GM10248 (cell line): ENCODE data around the gene TNNT3.

ENCODE experiments used
- CTCF ChIA-PET: fragments of 300-600 bp; sonication (Branson Sonifier 250); formaldehyde crosslinking; extraction: SDS; loops from one replicate; lab custom pipeline; 2021; ENCODE audit warnings: antibody characterized with exemption; lab: Yijun Ruan, JAX
- POLR2A ChIA-PET: fragments of 350-650 bp; sonication (Branson Sonifier 250); formaldehyde crosslinking; extraction: SDS; loops from one replicate; lab custom pipeline; 2020; ENCODE audit warnings: antibody characterized with exemption; lab: Yijun Ruan, JAX
- DNase-seq: peaks from one replicate; pipeline ENCODE4 v3.0.0; 2012; ENCODE audit errors: extremely low spot score
- TF ChIP-seq, protein P1 (sequence below): IDR thresholded peaks from 2 replicates; pipeline ENCODE4 v1.5.1; 2012; ENCODE audit warnings: mild to moderate bottlenecking, low read depth; ENCODE audit errors: extremely low read depth, missing control alignments, control extremely low read depth

Gene TNNT3

DNA sequence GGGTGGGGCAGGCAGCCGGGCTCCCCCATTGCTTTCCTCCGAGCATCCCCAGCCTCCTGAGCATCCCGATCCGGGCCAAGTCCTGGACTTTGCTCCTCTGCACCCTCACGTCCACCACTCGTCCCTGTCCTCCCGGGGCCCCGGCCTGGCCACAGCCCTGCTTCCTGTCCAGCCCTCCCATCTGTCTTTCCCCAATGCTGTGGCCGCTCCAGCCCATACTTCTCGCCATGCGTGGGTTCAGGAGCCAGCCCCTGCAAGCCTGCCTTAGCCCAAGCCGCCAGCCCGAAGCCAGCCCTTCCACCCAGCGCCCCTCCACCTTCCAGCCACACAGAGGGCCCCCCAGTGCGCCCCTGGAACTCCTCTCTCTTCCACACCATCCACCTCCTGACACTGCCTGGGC lies 51.5 kb downstream of the TNNT3 start:
- DNase-seq = no peak
- TF ChIP-seq, protein P1, sequence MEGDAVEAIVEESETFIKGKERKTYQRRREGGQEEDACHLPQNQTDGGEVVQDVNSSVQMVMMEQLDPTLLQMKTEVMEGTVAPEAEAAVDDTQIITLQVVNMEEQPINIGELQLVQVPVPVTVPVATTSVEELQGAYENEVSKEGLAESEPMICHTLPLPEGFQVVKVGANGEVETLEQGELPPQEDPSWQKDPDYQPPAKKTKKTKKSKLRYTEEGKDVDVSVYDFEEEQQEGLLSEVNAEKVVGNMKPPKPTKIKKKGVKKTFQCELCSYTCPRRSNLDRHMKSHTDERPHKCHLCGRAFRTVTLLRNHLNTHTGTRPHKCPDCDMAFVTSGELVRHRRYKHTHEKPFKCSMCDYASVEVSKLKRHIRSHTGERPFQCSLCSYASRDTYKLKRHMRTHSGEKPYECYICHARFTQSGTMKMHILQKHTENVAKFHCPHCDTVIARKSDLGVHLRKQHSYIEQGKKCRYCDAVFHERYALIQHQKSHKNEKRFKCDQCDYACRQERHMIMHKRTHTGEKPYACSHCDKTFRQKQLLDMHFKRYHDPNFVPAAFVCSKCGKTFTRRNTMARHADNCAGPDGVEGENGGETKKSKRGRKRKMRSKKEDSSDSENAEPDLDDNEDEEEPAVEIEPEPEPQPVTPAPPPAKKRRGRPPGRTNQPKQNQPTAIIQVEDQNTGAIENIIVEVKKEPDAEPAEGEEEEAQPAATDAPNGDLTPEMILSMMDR = no peak
- POLR2A ChIA-PET = no interaction called here
- CTCF ChIA-PET = interaction anchor here (1.7 kb wide), 1 partner anchor 89 kb away, joined by 4 read pairs; no protein-coding TSS in a partner anchor

GRCh38 chr11:1975185-1975584 lies 55.7 kb downstream of the TNNT3 start:
- CTCF ChIA-PET = no interaction called here
- TF ChIP-seq, protein P1 = no peak
- POLR2A ChIA-PET = no interaction called here
- DNase-seq = no peak

GRCh38 chr11:1978720-1979473 lies 59.4 kb downstream of the TNNT3 start:
- ChIA-PET CTCF (no interaction called here), POLR2A (no interaction called here)
- no peak for DNase-seq
- TF ChIP-seq, protein P1 = no peak

DNA sequence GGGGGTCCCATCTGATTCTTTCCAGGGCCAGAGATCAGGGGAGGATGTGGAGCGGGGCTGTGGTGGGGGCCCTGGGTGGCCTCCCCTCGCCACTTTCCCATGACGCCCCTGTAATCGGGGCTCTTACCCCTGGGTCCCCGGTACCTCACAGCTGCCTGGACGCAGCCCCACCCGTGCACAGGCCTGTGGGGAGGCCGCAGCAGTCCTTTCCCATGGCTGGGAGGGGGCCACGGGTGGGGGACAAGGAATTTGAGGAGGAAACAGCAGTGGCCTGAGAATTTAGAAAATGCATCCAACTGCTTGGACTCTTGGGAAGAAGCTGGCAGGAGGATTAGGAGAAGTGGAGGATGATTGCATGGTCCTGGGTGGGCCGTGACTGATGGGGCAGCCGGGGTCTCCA lies 60.1 kb downstream of the TNNT3 start:
- CTCF ChIA-PET = interaction anchor here (1.1 kb wide), 1 partner anchor 23 kb away, joined by 3 read pairs; no protein-coding TSS in a partner anchor
- POLR2A ChIA-PET = no interaction called here
- no peak for DNase-seq
- TF ChIP-seq, protein P1 = no peak

DNA sequence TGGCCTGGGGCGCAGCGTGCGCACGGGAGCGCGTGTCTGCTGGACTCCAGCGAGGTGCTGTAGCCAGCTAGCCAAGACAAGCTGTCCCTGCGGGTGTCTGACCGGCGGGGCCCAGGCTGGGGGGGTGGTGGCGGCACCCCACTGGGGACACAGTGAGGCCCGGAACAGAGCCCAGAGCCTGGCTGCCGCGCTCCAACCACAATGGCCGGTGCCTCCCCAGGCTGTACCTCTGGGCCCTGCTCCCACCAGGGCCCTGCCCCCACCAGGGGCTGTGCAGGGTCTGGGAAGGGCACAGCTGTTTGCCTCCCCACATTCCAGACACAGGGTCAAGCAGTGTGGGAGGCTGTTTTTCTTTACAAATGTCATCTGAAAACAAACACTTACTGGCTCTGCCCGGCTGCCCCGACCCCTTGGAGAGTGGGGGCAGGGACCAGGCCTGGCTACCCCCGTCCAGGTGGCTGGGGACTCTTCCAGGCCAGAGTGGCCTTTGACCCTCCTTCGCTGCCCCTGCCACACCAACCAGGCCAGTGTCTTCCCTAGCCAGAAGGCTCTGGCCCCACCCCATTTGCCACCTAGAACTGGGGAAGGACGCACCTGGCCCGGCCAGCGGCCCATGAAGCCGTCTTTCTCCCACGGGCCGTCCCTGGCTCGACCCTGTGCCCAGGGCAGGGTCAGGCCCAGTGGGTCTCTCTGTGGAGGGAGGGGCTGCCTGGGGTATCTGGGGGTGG lies 63.5 kb downstream of the TNNT3 start:
- ChIA-PET POLR2A (no interaction called here), CTCF (no interaction called here)
- no peak for DNase-seq
- TF ChIP-seq, protein P1 = no peak

GRCh38 chr11:1983601-1983961 lies 64.1 kb downstream of the TNNT3 start:
- POLR2A ChIA-PET = no interaction called here
- CTCF ChIA-PET = interaction anchor here (1.7 kb wide), 1 partner anchor 18 kb away, joined by 6 read pairs; no protein-coding TSS in a partner anchor
- DNase-seq = no peak
- TF ChIP-seq, protein P1 = no peak
